ENCODE measurements around the gene MSRB2.
A peak's percentile ranks its signal among the peaks of the same experiment; 100 is the strongest.

The MSRB2 gene

DNA sequence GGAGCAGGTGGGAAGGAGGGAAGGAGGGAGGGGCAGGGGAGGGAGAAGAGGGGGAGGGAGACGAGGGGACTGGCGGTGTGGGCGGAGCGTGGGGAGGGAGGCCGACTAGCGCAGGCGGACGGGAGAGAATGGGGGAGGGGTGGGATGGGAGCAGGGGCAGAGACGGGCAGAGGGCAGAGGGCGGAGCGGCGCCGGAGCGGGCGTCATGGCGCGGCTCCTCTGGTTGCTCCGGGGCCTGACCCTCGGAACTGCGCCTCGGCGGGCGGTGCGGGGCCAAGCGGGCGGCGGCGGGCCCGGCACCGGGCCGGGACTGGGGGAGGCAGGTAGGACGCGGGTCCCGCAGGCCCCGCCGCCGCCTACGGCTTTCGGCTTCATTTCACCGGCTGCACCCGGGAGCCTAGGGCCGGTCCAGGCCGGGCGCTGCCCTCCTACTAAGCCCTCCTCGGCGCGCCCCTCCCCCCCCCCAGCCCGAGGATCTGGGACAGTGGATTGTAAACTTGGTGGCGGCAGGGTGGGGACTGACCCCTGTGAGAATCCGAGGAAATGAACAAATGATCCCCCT is at the start of gene MSRB2:
TSS of gene MSRB2 (plus strand) at position 176 of the 562 bp plus-strand sequence. CDS start at position 206, 30 bp downstream.
- peak within 1 kb of the TSS; percentile 74 for H3K4me3 ChIP-seq (ENCODE audit: low read depth, low read length)
- TF ChIP-seq, protein P1, sequence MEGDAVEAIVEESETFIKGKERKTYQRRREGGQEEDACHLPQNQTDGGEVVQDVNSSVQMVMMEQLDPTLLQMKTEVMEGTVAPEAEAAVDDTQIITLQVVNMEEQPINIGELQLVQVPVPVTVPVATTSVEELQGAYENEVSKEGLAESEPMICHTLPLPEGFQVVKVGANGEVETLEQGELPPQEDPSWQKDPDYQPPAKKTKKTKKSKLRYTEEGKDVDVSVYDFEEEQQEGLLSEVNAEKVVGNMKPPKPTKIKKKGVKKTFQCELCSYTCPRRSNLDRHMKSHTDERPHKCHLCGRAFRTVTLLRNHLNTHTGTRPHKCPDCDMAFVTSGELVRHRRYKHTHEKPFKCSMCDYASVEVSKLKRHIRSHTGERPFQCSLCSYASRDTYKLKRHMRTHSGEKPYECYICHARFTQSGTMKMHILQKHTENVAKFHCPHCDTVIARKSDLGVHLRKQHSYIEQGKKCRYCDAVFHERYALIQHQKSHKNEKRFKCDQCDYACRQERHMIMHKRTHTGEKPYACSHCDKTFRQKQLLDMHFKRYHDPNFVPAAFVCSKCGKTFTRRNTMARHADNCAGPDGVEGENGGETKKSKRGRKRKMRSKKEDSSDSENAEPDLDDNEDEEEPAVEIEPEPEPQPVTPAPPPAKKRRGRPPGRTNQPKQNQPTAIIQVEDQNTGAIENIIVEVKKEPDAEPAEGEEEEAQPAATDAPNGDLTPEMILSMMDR (IDR thresholded peaks at IDR 0.05; ENCODE audit: low read depth, low read length): no peak

DNA sequence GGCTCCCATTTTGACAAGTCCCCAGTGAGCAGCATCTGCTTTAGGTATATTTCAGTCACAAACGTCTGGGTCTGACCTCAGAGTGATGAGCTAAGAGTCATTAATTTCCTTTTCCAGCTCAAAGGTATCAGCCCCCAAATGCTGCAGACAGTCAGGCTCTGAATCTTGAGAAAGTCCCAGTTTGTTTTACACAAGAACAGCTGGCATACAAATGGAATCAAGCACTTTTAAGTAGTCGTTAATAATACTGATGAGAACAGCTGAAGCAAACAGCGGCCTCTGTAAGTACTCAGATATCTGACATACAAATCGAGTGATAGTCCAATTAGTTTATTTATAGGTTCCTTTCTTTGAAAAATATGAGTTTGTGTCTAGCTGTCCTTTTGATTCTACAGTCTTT is 49.4 kb upstream of the MSRB2 start:
- TF ChIP-seq, protein P1 (IDR thresholded peaks at IDR 0.05; ENCODE audit: low read depth, low read length): no peak
- H3K4me3 ChIP-seq (ENCODE audit: low read depth, low read length): no peak overlapping the region

DNA sequence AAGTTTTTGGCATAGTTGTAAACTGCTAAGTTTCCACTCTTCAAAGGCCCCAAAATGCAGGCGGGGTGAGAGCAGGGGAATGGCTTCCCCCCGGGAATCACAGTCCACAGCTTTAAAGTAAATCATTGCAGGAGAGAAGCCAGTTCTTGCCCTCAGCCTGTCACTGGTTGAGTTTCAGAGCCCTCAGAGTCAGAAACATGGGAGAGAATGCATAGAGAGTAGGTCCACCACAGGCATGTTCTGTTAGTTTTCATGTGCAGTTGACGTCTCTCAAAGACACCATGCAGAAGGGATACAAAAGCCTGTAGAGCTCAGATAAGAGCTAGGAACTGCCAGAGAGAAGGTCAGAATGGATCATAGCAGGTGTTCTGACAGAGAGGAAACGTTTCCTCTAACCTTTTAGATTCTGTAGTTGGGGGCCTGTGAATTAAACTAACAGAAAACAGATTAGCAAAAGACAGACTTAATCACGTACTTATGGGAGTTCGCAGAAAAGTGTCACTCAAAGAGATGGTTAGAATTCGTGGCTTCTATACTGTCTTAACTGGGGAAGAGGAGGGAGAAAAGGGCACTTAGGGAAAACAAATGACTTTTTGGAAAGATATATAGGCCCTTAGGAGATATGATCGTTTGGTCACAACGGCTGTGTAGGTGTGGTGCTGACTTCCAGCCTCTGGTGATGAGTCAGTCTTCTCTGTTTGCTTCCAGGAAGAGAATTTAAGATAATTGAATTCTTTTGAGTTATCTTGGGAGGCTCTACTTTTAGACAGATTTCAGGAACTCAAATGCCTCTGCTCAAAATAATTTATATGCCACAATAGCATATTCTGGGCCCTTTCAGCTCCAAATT is 48.0 kb upstream of the MSRB2 start:
- no peak overlapping the region for H3K4me3 ChIP-seq (ENCODE audit: low read depth, low read length)
- TF ChIP-seq, protein P1 (IDR thresholded peaks at IDR 0.05; ENCODE audit: low read depth, low read length): no peak

DNA sequence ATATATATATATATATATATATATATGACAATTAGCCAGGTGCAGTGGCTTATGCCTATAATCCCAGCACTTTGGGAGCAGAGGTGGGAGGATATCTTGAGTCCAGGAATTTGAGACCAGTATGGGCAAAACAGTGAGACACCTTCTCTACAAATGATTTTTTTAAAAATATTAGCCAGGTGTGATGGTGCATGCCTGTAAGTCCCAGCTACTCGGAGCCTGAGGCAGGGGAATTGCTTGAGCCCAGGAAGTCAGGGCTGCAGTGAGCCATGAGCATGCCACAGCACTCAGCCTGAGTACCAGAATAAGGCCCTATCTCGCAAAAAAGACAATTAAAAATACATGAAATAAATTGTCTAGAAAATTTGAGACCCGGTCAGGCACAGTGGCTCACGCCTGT is 47.2 kb upstream of the MSRB2 start:
- TF ChIP-seq, protein P1 (IDR thresholded peaks at IDR 0.05; ENCODE audit: low read depth, low read length): no peak
- no peak overlapping the region for H3K4me3 ChIP-seq (ENCODE audit: low read depth, low read length)

DNA sequence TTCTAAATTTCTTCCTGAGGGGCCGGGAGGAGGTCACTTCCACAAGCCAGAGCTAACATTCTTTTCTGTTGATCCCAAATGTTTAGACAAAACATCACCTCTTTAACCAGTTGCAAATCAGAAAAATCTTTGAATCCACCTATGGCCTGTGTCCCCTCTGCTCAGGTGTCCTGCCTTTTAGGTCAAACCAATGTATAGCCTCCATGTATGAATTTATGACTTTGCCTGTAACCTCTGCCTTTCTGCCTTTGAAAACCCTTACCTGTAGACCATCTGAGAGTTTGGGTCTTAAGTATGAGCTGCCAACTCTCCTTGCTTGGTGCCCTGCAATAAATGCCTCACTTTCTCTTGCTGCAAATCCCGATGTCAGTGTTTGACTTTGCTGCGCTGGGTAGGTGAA is 44.1 kb upstream of the MSRB2 start:
- TF ChIP-seq, protein P1 (IDR thresholded peaks at IDR 0.05; ENCODE audit: low read depth, low read length): no peak
- no peak overlapping the region for H3K4me3 ChIP-seq (ENCODE audit: low read depth, low read length)

DNA sequence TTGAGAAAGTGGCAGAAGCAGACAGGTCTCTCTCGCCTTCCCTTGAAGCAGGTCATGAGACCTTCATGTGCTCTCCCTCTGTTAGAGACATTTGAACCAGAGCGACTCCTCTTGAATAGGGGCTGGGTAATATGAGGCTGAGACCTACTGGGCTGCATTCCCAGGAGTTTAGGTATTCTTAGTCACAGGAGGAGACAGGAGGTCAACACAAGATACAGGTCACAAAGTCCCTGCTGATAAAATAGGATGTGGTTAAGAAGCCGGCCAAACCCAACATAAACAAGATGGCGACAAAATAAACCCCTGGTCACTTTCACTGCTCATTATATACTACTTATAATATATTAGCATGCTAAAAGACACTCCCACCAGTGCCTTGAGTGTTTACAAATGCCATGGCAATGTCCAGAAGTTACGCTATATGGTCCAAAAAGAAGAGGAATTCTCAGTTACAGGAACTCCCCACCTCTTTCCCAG is 43.5 kb upstream of the MSRB2 start:
- TF ChIP-seq, protein P1 (IDR thresholded peaks at IDR 0.05; ENCODE audit: low read depth, low read length): no peak
- no peak overlapping the region for H3K4me3 ChIP-seq (ENCODE audit: low read depth, low read length)

DNA sequence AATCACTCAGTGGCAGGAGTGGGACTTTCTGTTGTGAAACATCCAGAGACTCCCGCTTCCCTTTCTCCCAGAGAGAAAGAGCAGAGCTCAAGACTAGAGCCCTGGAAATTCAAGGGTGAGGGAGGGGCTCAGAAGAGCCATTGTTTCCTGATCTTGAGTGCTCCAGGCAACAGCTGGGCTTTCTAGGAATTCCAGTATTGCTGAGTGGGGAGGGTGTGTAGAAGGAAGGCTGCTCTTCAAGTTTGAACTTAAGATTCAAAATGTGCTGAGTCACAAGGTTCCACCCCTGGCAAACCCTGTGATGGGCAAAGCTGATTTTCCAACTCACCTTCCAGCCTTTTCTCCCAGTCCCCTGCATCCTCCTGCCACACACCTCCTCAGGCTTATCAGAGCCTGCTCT is 42.3 kb upstream of the MSRB2 start:
- TF ChIP-seq, protein P1 (IDR thresholded peaks at IDR 0.05; ENCODE audit: low read depth, low read length): no peak
- H3K4me3 ChIP-seq (ENCODE audit: low read depth, low read length): no peak overlapping the region

Data from WI38 (cell line).